Measurements from ENCODE around the gene SWSAP1.

The SWSAP1 gene

DNA sequence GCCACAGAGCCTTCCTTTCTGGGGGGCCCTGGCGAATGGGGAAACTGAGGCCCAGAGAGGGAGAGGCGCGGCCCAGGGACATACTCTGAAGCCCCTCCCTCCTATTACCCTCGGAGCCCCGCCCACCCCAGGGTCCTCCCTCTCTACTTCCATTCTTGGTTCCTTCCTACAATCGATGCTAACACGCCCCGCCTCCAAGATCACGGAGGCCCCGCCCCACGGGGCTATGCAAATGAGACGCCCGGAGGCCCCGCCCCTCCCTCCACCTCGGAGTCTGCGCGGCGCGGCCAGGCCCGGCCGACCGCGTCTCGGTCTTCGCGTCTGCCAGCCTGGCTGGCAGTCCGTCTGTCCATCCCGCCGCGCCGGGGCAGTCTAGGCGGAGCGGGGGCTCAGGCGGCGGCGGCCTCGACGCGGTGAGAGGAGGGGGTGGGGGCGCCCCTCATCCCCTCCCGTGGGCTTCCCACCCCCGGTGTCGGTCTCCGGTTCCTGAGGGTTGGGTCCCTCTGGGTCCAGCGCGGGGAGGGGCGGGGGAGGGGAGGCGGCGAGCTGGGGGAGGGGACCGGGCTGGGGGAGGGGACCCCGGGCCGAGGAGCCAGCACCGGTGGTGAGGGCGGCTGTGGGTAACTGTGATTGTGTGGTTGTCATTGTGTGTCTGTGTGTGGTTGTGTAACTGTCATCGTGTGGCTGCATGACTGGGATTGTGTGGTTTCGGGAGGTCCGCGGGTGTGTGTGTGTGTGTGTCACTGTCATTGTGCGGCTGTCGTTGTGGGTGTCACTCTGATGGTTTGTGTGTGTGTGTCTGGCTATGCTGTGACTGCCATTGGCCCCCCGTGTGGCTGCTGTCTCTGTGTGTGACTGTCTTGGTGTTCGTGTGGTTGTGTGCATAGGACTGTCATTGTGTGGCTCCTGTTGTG is 19.0 kb upstream of the SWSAP1 start, which contains the start of gene PLPPR2:
Gene PLPPR2, plus strand, starts transcription at position 273 of the 914 bp plus-strand sequence. CDS start 2,242 bp downstream, outside the sequence.
- peak; percentile 62 for DNase-seq (ENCODE audit: low read depth)

DNA sequence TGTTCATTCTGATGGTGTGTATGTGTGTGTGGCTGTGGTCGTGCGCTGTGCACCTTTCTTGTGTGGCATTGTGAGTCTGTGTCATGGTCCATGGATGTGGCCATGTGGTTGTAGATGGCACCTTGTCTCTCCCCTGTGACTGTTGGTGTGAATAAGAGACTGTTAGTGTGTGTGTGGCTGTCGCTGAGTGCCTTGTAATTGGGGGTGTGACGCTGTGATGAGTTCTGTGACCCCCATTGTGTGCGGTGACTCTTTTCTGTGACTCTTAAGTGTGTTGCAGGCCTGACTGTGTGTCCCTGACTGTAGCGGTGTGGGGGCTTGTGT is 18.4 kb upstream of the SWSAP1 start:
- no peak for DNase-seq (ENCODE audit: low read depth)

DNA sequence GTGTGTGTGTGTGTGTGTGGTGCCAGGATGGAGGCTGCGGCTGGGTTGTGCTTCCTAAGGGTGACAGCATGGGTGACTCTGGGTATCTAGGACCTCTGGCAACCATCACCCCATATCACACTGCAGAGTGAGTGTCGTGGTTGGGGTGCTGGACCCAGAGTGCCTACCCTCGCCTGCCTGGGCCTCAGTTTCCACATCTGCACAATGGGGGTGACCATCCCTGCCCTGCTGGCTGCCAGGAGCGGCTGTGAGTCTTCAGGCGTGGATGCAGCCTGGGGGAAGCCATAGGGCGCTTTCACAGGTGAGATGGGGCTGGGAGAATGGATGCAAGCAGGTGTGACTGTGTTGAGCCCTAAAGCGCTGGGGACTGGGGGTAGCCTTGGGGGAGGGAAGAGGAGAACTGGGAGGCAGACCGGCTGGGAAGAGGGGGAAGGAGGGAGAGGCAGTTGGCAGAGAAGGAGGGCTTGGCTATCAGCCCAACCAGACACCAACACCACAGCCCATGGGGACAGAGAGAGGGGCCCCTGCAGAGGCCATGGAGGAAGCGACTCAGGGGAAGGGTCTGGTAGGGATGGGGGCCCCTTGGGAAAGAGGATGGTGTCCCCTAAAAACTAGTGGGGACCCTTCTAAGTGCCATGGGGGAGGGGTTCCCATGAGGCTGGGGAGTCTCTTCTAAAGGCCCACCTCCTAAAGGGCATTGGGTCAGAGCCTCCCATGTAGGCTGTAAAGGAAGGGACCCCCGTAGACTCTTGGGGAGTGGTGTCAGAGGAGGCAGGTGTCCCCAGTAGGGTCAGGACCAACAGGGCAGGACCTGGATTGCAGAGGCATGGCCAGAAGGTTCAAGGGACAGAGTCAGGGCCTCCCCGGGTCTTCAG is 17.6 kb upstream of the SWSAP1 start:
- DNase-seq (ENCODE audit: low read depth), result no peak

DNA sequence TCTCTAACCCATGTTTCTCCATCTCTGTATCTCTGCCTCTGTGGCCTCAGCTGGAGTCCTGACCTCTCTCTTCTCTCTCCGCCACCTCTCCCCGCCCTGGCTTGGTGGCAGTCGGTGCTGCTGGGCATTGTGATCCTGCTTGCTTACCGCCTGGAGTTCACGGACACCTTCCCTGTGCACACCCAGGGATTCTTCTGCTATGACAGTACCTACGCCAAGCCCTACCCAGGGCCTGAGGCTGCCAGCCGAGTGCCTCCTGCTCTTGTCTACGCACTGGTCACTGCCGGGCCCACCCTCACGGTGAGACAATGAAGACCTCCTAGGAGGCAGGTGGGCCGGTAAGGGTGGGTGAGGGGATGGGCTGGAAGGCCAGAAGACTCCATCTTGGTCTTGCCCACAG is 15.0 kb upstream of the SWSAP1 start:
- DNase-seq (ENCODE audit: low read depth), result no peak

DNA sequence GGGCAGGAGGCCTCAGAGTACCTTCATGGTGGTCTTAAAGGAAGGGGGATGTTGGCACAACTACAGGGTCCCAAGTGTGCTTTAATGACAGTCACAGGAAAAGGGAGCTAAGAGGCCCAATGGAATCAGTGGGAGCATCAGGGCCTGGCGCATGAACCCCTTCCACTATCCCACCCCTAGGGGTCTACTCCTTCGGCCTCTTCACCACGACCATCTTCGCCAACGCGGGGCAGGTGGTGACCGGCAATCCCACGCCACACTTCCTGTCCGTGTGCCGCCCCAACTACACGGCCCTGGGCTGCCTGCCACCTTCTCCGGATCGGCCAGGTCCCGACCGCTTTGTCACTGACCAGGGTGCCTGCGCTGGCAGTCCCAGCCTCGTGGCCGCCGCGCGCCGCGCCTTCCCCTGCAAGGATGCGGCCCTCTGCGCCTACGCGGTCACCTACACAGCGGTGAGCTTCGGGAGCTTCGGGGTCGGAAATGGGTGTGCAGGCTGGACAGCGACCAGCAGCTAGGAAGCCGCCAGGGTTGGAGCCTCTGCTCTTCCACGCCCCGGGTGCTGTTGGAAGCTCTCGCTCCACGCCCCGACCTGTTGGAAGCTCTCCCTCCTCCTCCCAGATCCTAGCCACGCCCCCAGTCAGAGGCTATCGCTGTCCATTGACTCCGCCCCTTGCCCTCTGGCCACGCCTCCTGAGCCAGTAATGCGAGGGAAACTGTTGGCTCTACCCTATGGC is 13.3 kb upstream of the SWSAP1 start:
- DNase-seq (ENCODE audit: low read depth), result no peak

DNA sequence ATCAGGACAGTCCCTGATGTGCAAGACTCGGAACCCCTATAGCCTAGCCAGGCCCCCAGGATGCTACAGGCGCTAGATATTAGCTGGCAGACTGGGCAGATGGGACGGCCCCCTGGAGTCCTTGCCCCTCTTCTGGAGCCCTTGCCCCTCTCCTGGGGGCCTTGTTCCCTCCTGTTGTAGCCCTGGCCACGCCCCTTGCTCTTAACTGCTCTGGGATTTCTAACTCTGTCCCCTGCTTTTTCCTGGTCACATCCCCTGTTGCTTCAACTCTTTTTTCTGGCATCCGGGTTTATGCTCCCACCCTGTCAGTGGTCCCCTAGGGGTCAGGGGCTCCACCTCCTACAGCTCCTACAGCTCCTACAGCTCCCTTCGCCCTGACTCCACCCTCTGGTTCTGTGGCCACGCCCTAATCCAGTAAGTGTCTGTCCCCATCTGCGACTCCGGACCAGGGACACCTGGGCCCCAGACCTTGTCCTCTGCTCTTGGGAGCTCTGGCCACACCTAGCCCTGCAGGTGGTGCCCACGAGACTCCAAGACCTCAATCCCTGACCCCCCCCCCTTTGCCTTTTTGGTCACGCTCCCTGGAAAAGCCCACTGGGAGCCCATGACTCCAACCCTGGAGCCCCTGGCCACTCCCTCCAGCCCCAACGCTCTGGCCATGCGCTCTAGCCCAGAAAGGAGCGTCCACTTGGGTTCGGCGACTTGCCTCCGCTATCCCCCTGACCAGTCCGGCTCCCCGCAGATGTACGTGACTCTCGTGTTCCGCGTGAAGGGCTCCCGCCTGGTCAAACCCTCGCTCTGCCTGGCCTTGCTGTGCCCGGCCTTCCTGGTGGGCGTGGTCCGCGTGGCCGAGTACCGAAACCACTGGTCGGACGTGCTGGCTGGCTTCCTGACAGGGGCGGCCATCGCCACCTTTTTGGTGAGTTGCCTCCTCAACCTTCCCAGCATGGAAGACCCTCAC is 12.4 kb upstream of the SWSAP1 start:
- DNase-seq (ENCODE audit: low read depth), result no peak

DNA sequence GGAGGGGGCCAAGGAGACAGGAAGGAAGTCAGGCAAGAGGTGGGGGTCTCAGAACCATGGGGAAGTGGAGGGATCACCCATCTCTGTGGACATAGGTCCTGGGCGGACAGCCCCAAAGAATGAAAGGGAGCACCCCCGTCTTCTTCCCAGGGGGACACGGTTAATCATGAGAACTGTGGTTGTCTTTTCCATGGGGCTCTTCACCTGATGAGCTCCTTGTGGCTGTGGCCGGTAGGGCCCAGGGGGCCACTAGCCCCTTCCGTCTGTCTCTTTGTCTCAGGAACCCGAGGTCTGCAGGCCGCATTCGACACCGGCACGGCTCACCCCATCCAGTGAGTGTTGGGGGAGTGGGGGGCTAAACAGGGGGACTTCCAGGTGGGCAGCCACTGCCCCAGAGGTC is 10.6 kb upstream of the SWSAP1 start:
- DNase-seq (ENCODE audit: low read depth), result no peak

DNA sequence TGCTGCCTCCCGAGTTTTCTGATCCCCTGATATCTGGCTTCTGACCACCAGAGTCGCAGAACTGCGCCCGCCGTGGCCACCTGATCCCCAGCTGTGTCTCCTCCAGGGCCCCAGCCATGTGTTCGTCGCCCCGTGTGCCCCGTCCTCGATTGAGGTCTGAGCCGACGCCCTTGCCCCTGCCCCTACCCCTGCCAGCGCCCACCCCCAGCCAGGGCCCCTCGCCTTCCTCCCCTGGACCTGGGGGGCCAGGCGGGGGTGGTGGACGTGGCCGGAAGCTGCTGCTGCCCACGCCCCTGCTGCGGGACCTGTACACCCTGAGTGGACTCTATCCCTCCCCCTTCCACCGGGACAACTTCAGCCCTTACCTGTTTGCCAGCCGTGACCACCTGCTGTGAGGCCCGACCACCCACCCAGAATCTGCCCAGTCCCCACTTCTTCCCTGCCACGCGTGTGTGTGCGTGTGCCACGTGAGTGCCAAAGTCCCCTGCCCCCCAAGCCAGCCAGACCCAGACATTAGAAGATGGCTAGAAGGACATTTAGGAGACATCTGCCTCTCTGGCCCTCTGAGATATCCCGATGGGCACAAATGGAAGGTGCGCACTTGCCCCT is 10.1 kb upstream of the SWSAP1 start:
- DNase-seq (ENCODE audit: low read depth), result no peak

DNA sequence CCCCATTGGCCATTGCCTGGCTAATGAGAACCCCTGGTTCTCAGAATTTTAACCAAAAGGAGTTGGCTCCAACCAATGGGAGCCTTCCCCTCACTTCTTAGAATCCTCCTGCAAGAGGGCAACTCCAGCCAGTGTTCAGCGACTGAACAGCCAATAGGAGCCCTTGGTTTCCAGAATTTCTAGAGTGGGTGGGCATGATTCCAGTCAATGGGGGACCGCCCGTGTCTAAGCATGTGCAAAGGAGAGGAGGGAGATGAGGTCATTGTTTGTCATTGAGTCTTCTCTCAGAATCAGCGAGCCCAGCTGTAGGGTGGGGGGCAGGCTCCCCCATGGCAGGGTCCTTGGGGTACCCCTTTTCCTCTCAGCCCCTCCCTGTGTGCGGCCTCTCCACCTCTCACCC is 9.5 kb upstream of the SWSAP1 start:
- no peak for DNase-seq (ENCODE audit: low read depth)

DNA sequence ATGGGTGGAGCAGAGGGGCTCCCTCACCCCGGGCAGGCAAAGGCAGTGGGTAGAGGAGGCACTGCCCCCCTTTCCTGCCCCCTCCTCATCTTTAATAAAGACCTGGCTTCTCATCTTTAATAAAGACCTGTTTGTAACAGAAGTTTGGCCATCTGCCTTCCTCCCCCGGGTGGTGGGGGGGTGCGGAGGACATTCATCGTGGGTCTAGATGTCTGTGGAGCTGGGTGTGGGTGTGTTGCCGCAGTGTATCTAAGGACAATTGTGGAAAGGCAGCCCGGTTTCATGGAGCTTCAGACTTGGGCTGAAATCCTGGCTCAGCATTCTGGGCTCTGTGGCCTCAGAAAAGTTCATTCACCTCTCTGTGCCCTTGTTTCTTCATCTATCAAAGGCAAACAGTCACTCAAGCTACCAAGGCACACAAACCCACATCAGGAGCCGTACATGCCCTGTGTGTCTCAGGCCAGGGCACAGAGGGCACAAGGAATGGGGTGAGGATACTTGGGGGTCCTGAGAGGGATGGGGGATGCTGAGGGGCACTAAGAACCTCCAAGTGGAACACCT is 8.8 kb upstream of the SWSAP1 start:
- DNase-seq (ENCODE audit: low read depth), result no peak

DNA sequence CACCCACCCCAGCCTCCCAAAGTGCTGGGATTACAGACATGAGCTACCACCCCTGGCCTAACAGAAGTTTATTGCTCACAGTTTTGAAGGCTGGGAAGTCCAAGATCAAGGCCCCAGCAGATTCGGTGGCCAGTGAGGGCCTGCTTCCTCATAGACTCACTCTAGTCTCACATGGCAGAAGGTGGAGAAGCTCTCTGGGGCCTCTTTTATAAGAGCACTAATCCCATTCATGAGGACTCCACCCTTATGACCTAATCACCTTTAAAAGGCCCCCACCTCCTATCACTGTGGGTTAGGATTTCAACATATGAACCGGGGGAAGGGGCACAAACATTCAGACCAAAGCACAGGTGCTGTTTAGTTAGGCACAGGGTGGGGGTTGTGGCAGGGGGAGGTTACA is 6.9 kb upstream of the SWSAP1 start:
- no peak for DNase-seq (ENCODE audit: low read depth)

DNA sequence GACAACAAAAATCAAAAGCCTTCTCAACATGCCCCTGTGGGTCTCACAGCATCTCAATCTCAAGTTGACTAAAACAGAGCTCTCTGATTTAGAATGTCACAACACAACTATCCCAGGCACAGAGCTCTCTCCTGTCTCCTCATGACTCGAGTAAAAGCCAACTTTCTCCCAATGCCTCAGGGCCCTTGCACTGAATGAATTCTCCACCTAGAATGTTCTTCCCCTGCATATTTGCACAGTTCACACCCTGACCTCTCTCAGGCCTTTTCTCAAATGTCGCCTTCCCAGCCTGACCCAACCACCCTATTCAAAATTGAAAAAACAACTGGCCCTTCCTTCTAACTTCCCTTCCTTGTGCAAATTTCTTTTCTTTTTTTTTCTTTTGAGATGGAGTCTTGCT is 3.7 kb upstream of the SWSAP1 start:
- no peak for DNase-seq (ENCODE audit: low read depth)

DNA sequence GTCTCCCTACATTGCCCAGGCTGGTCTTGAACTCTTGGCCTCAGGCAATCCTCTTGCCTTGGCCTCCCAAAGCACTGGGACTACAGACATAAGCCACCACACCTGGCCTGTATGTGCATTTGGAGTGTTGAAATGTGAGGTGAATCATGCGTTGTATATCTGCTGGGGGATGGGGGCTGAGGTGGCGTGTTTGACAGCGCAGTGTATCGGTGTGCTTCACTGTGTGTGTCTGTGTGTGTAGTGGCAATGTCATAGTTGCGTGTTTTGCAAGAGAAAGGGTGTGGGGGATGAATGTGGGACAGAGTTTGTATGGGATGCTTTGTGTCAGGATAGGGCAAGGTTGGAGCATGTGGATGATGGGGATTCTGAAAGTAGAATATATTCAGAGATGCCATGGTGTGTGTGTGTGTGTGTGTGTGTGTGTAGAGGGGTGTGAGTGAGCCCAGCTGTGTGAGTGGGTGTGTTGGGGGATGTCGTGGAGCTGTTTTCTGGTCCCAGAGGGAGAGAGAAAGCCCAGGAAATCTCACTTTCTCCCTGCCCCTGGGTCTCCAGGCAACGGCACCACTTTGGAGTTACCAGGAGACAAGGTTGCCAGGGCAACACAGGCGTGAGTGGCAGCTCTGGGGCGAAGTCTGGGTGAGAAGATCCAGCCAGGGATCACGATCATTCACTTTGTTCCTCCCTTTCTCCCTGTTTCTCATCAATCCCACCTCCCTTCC is 1.1 kb upstream of the SWSAP1 start:
- DNase-seq (ENCODE audit: low read depth), result no peak

DNA sequence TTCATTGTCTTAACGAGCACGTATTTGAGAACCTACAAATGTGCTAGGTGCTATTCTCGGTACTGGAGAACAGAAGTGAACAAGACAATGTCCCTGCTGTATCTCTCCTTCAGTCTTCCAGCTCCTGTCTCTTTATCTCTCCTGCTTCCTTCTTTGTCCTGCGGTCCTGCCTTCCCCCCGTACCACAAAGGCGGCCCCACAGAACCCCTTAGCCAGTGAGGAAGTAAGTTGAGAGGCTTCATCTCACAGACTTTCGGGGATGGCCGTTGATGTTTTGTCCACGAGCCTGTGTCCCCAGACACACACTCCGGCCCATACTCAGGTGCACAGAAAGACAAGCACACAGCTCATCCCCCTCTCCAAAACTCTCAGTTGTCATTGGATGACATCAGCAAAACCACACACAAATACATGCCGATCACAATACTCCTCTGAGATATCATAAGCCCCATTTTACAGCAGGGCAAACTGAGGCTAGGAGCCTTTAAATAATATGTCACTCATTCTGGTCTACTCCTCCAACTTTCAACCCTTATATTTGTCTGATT is 507 bp upstream of the SWSAP1 start:
- no peak for DNase-seq (ENCODE audit: low read depth)

DNA sequence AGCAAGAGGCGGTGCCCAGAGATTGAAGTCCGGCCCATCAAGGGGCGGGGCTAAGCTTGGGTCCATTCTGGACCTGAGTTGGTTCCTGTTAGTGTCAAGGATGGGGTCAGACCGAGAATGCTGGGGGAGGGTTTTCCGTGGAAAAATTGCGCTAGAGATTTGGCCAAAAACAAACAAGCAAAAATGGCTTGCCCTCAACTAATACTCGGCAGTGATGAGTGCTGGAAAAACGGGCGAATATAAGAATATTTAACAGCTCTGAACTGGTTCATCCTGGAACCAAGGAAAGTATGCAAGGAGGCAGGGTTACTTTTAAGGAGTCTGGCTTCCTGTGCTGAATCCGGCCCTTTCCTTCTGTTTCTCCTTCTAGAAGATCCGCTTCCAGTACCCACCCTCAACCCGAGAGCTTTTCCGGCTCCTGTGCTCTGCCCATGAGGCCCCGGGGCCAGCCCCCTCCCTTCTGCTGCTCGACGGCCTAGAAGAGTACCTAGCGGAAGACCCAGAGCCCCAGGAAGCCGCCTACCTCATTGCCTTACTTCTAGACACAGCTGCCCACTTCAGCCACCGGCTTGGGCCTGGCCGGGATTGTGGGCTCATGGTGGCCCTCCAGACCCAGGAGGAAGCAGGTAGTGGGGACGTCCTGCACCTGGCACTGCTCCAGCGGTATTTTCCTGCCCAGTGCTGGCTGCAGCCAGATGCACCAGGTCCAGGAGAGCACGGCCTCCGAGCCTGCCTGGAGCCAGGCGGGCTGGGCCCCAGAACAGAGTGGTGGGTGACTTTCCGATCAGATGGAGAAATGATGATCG is 880 bp downstream of the SWSAP1 start:
- DNase-seq (ENCODE audit: low read depth), result no peak

DNA sequence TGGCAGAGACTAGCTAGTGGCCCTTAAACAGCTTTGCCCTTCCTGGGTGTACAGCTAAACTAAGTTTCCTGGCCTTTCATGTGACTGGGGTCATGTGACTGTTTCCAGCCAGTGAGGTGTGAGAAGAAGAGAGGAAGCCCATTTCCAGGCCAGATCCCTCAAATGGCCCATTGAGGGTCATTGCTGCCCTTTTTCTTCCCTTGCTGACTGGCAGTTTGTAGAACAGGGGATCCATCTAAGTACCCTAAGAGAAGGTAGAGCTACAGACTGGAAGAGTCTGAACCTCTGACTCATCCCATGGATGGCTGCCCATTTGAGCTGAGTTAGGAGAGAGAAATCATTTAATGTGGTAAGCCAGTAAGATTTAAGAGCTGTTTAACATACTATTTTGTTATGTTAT is 2.8 kb downstream of the SWSAP1 start:
- DNase-seq (ENCODE audit: low read depth), result peak; percentile 62

DNA sequence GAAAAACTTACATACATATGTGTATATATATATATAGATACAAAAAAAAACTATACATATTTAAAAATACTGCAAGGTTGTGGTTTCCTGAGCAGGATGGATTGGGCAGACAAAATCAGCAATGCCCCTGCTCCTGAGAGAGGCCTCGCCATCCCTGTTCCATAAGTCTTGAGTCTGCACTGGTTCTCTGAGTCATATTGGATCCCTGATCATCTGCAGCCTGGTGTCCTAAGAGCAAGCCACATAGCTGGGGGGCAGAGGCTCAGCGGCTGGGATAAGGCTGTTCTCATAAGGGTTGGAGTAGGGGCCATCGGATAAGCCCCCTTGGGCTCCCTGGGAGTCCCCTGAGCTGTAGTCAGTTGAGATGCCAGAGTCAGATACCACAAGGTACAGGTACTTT is 3.3 kb downstream of the SWSAP1 start:
- no peak for DNase-seq (ENCODE audit: low read depth)

DNA sequence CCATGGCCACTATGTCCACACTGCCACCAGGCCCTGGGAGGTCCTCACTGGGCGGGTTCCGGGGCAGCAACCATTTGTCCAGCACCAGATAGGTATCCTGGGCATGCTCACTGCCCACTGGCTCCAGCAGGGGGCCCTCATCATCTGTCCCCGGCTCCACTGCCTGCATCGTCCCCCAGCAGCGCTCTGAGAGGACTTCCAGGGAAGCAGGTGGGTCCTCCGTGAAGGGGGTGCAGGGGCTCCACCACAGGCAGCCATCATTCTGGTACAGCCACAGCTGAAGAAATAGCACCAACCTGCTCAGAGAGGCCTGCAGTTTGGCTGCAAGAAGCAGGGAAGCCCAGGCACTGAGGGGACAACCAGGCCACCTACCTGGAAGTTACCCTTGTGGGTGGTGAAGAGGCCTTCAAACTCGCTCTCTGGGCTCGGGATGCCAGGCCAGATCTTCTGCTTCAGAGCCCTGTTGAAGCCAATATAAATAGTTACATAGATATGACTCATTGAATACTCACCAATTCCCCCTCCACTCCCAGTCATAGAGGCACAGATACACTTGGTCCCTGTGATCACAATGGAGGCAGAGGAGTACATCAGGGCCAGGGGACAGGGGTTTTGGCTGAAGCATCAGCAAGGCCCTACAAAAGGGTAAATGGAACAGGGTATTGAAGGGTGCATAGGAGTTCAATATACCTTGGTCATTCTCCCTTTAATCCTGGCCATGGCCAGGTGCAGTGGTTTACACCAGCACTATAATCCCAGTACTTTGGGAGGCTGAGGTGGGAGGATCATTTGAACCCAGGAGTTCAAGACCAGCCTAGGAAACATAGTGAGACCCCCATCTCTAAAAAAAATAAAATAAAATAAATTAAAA is 4.1 kb downstream of the SWSAP1 start:
- DNase-seq (ENCODE audit: low read depth), result peak; percentile 60

All from HS-27A (cell line).